GM12864 (cell line): Measurements from ENCODE around the gene MTHFD1L.
"Not testable (repeated sequence)": the region's sequence is repeated elsewhere in the genome, so short reads cannot be mapped to it uniquely, and the experiment has no call there.

Experiments
- DNase-seq: peaks from one replicate; pipeline ENCODE4 v3.0.0-alpha.2; 2011; ENCODE audit warnings: low read depth
- H3K4me3 ChIP-seq: 2 replicates; pipeline ENCODE4 v1.5.1; 2011; ENCODE audit warnings: mild to moderate bottlenecking, low read depth, low read length, control low read depth
- TF ChIP-seq, protein P1 (sequence below): IDR thresholded peaks from 2 replicates; pipeline ENCODE4 v1.5.1; 2011; ENCODE audit warnings: low read depth, mild to moderate bottlenecking, moderate library complexity, low read length, control low read depth, inconsistent platforms; ENCODE audit errors: missing control alignments

MTHFD1L gene

DNA sequence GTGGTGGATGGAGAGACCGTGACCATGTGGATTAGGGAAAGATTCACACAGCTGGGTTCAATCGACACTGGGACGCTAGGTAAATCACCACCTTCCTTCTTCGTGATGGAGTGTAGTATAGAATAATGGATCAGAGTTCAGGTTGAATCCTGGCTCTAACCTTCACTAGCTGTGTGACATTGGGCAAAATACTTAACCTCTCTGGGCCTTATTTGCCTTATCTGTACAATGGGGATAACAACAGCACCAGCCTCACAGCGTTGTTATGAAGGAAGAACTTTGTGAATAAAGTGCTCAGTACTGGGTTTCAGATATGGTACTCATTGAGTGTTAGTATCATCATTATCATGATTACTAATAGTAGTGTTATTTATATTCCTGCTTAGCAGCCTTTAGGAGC lies 248.1 kb downstream of the MTHFD1L start:
- TF ChIP-seq, protein P1, sequence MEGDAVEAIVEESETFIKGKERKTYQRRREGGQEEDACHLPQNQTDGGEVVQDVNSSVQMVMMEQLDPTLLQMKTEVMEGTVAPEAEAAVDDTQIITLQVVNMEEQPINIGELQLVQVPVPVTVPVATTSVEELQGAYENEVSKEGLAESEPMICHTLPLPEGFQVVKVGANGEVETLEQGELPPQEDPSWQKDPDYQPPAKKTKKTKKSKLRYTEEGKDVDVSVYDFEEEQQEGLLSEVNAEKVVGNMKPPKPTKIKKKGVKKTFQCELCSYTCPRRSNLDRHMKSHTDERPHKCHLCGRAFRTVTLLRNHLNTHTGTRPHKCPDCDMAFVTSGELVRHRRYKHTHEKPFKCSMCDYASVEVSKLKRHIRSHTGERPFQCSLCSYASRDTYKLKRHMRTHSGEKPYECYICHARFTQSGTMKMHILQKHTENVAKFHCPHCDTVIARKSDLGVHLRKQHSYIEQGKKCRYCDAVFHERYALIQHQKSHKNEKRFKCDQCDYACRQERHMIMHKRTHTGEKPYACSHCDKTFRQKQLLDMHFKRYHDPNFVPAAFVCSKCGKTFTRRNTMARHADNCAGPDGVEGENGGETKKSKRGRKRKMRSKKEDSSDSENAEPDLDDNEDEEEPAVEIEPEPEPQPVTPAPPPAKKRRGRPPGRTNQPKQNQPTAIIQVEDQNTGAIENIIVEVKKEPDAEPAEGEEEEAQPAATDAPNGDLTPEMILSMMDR, result no peak
- H3K4me3 ChIP-seq, result no peak overlapping the region
- DNase-seq, result no peak

DNA sequence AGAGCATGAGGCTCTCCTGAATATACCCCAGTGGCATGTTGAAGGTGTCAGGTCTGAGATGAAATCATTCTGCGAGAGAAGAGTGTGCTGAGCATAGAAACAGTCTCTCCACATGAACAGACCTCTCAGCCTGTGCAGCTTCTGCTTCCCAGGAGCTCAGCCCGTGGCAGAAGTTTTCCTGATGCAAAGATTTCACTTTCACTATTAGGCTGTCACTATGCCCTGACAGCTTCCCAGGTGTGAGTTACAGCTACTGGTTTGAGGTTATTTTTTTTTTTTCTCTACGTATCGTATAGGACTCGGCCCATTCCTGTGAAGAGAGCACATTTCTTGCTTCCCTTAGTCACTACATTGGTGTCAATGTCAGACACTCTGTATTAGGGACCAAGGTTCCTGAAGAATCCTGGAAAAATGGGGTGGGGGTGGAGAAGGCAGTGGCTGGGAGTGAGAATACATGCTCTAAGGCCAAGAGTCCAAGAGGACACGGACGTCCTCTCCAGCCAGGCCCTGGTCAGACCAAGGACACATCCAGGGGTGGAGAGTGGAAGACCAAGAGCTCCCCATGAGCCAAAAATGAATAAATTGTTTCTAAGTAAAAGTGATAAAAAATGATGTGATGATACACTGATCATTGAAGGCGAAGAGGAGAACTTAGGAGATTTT lies 253.1 kb downstream of the MTHFD1L start:
- TF ChIP-seq, protein P1, result no peak
- no peak overlapping the region for H3K4me3 ChIP-seq
- DNase-seq, result no peak

DNA sequence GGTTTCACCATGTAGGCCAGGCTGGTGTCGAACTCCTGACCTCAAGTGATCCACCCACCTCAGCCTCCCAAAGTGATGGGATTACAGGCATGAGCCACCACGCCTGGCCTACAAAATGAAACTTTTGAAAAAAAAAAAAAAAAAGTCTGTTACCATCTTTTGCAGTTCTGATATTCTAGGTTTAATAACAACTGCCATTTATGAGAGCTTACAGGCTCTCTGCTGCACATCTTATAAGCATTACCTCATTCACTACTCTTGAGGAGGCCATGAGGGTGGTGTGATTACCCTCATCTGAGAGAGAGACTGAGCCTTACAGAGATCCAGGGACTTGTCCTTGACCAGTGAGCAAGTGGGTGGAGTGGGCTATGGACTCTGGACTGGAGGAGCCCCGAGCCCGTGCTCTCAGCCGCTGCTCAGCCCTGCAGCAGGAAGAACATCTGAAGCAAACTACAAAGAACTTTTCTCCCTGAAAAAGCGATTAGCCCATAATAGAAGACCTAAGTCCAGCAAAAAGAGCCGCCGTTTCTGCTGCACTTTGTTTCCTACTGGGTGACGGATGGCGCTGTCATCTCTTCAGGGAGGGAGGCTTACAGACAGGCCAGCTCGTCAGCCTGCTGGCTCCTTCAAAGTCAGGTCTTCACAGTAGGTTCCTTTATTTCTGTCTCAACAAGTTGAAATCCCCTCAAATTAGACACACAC lies 254.5 kb downstream of the MTHFD1L start:
- TF ChIP-seq, protein P1, result no peak
- DNase-seq, result no peak
- no peak overlapping the region for H3K4me3 ChIP-seq

DNA sequence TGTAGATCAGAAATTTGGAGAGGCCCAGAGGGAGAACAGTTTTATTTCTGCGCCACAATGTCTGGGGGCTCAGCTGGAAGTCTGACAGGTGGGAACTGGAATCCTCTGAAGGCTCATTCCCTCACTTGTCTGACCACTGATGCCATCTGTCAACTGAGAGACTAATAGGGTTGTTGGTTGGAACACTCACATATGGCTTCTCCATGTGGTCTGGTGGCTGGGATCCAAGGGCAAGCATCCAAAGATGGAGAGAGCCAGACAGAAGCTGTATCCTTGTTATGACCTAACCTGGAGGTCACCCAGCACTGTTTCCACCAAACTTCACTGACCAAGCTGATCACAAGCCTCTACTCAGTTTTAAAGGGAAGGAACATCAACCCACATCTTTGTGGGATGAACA lies 256.4 kb downstream of the MTHFD1L start:
- DNase-seq, result no peak
- TF ChIP-seq, protein P1, result no peak
- H3K4me3 ChIP-seq, result no peak overlapping the region

DNA sequence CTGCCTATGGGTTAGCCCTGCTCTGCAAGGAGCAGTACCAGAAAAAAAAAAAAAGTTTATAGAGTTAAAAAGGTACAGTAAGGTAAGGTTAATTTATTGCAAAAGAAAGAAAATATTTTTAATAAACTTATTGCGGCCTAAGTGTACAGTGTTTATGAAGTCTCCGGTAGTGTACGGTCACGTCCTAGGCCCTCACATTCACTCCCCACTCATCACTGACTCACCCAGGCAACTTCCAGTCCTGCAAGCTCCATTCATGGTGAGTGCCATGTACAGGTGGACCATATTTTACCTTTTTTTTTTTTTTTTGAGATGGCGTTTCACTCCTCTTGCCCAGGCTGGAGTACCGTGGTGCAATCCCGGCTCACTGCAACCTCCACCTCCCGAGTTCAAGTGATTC lies 258.1 kb downstream of the MTHFD1L start:
- not testable (repeated sequence) for DNase-seq, H3K4me3 ChIP-seq

DNA sequence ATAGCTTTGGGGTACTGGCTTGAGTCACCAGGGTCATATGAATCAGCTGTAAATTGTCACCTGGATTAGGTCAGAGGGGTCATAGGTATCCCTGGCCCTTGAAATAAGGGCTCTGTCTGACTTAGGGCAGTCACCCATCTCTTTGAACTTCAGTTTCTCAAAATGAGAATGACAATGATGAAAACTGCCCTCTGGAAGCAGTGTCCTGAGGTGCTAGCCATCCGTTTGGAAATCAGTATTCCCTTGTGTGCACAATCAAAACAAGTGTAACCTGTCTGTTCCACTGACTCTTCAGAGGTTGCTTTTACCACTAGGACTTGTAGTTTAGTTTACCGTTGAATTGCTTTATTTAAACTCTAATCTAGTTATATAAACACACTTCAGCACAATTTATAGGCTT lies 259.7 kb downstream of the MTHFD1L start:
- not testable (repeated sequence) for DNase-seq, H3K4me3 ChIP-seq

DNA sequence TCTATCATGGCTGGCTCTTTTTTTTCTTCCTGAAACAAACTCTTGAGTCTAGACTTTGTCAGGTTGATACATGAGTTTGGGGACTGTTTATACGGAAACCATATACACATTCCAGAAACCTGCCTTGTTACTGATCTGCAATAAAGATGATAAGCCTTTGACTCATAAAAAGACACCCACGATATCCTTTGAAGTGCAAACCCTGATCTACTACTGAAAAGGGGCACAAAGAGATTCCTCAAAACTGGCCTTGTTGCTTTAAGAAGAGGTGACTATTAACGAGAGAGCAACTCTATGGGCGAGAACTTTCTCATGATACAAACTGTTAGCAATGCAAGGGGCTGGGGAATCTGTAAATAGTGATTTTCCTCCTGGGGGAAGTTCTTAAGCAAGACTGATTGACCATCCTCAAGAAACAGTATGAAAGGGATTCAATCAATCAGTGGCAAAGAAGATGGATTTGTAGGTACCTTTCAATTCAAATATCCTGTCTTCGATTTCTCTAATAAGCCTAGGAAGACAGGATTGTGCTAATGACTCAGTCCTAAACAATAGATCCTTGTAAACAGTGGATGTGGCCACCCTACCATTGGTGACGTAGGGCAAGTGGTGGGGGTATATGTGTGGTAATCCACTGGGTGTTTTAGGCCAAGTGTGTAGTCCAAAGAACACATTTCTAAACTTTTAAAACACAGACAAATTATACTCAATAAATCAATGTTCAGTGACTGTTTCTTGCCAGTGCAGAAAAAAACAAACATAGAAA lies 260.3 kb downstream of the MTHFD1L start:
- H3K4me3 ChIP-seq, DNase-seq: not testable (repeated sequence)

DNA sequence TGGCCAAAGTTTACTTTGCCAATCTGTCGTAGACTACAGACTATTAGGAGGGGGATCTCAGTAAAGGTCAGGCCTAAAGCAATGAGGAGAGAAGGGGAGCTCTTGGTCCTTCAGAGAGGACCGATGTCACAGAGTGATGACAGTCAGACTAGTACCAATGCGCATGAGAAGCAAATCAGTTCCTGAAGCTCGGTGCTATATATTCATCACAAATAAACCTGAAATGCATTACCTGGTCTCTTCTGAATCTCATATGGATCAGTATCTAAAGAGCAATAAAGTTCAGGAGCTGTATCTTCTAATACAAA lies 260.9 kb downstream of the MTHFD1L start:
- H3K4me3 ChIP-seq, DNase-seq: not testable (repeated sequence)

DNA sequence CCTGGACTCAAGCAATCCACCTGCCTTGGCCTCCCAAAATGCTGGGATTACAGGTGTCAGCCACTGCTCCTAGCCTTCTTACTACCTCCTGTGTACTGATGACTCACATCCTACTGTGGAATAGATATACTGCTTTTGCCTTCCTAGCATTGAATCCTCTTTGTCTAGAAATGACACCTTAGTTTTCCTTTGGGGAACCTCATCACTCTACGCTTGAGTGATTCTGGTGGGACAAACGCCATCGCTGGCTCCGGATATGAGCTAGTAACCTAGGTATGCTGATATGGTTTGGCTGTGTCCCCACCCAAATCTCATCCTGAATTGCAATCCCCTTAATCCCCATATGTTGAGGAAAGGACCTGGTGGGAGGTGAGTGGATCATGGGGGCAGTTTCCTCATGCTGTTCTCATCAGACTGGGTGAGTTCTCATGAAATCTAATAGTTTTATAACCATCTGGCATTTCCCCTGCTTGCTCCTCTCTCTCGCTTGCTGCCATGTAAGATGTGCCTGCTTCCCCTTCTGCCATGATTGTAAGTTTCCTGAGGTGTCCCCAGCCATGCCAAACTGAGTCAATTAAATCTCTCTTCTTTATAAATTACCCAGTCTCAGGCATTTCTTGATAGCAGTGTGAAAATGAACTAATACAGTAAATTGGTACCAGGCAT lies 261.8 kb downstream of the MTHFD1L start:
- not testable (repeated sequence) for H3K4me3 ChIP-seq, DNase-seq
